ENCODE data around the gene FXYD4.

The FXYD4 gene

DNA sequence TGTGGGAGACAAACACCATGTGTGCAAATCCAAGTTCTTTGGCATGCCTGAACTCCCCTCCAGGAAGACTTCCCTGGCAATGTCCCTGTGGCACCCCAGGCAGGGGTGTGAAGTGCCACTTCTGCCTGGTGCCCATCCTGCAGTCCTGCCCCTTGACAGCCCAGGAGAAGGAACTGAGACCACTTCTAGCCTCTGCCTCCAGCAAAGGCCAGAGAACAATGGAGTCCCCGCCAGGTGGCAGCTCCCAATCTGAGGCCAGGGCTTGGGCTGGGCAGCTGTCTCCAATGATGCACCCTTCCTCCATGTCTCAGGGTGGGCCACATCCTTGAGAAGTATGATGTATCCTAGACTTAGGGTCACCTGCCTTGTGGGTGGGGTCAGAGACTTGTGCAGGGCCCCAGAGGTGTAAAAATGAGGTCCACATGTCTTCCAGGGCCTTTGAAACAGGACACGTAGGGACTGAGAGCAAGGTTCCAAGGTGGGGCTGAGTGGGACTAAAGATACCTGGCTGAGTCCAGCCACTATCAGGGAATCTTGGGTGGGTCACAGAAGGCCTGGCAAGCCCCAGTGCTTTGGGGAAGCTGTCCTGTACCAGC, 5.5 kb downstream of the FXYD4 start:
- no peak overlapping the region for H3K4me3 ChIP-seq (replicated peaks; ENCODE audit: low read depth, low read length)
- TF ChIP-seq, protein P1, sequence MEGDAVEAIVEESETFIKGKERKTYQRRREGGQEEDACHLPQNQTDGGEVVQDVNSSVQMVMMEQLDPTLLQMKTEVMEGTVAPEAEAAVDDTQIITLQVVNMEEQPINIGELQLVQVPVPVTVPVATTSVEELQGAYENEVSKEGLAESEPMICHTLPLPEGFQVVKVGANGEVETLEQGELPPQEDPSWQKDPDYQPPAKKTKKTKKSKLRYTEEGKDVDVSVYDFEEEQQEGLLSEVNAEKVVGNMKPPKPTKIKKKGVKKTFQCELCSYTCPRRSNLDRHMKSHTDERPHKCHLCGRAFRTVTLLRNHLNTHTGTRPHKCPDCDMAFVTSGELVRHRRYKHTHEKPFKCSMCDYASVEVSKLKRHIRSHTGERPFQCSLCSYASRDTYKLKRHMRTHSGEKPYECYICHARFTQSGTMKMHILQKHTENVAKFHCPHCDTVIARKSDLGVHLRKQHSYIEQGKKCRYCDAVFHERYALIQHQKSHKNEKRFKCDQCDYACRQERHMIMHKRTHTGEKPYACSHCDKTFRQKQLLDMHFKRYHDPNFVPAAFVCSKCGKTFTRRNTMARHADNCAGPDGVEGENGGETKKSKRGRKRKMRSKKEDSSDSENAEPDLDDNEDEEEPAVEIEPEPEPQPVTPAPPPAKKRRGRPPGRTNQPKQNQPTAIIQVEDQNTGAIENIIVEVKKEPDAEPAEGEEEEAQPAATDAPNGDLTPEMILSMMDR (IDR thresholded peaks at IDR 0.05; ENCODE audit: insufficient read depth, low read length, poor library complexity, severe bottlenecking) = peak; percentile 23

DNA sequence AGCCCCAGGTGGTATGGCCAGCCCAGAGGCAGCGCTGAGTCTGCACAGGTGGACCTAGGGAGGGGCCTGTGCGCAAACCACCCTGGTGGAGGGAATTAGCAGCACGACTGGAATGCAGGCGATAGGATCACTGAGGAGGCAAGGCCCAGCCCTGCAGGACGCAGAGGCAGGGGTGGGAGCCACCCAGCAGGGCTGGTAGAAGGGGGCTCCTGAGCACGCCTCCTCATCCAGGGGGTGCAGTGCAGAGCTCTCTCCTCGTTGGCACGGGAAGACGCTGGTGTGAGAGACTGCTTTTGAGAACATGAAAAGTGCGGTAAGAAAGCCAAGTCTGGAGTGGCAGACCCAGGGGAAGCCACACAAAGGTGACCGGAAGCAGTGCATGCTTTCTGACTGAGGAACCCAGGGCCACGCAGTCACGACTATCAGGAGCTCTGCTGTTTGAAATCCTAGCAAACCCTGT, 6.0 kb downstream of the FXYD4 start:
- TF ChIP-seq, protein P1 (IDR thresholded peaks at IDR 0.05; ENCODE audit: insufficient read depth, low read length, poor library complexity, severe bottlenecking) = no peak
- no peak for DNase-seq (ENCODE audit: extremely low read depth, insufficient read length)
- no peaks in the 10 kb centered on the region for H3K36me3 ChIP-seq (ENCODE audit: control insufficient read depth, insufficient read depth, low read length)

More for the DNA sequence above, 5.5 kb downstream of the FXYD4 start:
- no peak for DNase-seq (ENCODE audit: extremely low read depth, insufficient read length)
- Histone ChIP-seq H3K36me3 (ENCODE audit: control insufficient read depth, insufficient read depth, low read length) (no peaks in the 10 kb centered on the region), H3K27me3 (replicated peaks; ENCODE audit: control insufficient read depth, insufficient read depth, low read length) (no peaks in the 10 kb centered on the region; the same call in 1 of the 2 replicates)

DNA sequence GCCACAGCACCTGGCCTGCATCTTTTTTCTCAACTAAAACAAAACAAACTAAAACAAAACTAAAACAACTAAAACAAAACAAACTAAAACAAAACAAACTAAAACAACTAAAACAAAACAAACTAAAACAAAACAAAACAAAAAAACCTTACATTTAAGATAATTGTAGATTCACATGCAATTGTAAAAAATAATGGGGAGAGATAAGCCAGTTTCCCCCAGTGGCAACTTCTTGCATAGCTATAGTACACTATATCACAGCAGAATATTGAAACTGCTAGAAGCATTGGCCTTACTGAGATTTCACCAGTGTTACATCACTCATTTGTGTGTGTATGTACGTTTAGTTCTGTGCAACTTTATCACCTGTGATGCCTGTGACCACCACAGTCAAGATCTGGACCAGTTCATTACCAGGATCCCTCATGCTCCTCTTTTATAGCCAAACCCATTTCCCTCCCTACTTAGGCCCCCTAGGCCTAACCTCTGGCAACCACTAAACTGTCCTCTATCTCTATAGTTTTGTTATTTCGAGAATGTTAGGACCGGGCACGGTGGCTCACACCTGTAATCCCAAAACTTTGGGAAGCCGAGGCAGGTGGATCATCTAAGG, 9.3 kb downstream of the FXYD4 start:
- TF ChIP-seq, protein P1 (IDR thresholded peaks at IDR 0.05; ENCODE audit: insufficient read depth, low read length, poor library complexity, severe bottlenecking) = no peak
- no peaks in the 10 kb centered on the region; the same call in 1 of the 2 replicates for H3K27me3 ChIP-seq (replicated peaks; ENCODE audit: control insufficient read depth, insufficient read depth, low read length)
- H3K36me3 ChIP-seq (ENCODE audit: control insufficient read depth, insufficient read depth, low read length) = peaks cover 3% of the 10 kb centered on the region
- H3K4me3 ChIP-seq (replicated peaks; ENCODE audit: low read depth, low read length) = no peak overlapping the region
- DNase-seq (ENCODE audit: extremely low read depth, insufficient read length) = no peak

More for the DNA sequence above, 6.0 kb downstream of the FXYD4 start:
- Histone ChIP-seq H3K27me3 (replicated peaks; ENCODE audit: control insufficient read depth, insufficient read depth, low read length) (no peaks in the 10 kb centered on the region; the same call in 1 of the 2 replicates), H3K4me3 (replicated peaks; ENCODE audit: low read depth, low read length) (no peak overlapping the region)

DNA sequence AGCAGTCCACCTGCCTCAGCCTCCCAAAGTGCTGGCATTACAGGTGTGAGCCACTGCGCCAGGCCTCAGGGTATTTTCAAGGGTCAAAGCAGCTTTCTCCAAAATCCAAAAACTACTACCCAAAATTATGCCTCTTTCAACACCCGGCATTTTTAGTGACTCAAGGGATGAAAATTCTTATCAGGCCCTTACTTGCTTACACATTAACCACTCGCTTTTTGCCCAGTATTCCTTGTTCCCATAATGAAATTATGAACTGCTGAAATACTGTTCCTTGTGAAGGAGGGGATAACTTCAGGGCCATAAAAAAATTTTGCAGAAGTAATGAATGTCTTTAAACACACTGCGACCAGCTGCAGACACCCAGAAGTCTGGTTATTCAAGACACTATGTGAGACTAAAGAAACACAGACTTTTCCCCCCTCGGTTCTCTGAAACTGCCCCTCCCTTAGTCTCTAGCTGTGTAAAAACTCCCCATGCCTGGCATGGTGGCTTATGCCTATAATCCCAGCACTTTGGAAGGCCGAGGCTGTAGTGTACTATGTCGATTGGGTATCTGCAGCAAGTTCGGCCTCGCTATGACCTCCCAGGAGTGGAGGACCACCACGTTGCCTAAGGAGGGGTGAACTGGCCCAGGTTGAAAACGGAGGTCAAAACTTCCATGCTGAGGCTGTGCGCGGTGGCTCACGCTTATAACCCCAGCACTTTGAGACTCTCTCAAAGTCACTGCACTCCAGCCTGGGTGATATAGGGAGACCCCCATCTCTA, 12.0 kb downstream of the FXYD4 start:
- no peak for DNase-seq (ENCODE audit: extremely low read depth, insufficient read length)
- no peaks in the 10 kb centered on the region for H3K27me3 ChIP-seq (replicated peaks; ENCODE audit: control insufficient read depth, insufficient read depth, low read length)
- TF ChIP-seq, protein P1 (IDR thresholded peaks at IDR 0.05; ENCODE audit: insufficient read depth, low read length, poor library complexity, severe bottlenecking) = no peak
- no peak overlapping the region for H3K4me3 ChIP-seq (replicated peaks; ENCODE audit: low read depth, low read length)
- H3K36me3 ChIP-seq (ENCODE audit: control insufficient read depth, insufficient read depth, low read length) = peaks cover 16% of the 10 kb centered on the region

DNA sequence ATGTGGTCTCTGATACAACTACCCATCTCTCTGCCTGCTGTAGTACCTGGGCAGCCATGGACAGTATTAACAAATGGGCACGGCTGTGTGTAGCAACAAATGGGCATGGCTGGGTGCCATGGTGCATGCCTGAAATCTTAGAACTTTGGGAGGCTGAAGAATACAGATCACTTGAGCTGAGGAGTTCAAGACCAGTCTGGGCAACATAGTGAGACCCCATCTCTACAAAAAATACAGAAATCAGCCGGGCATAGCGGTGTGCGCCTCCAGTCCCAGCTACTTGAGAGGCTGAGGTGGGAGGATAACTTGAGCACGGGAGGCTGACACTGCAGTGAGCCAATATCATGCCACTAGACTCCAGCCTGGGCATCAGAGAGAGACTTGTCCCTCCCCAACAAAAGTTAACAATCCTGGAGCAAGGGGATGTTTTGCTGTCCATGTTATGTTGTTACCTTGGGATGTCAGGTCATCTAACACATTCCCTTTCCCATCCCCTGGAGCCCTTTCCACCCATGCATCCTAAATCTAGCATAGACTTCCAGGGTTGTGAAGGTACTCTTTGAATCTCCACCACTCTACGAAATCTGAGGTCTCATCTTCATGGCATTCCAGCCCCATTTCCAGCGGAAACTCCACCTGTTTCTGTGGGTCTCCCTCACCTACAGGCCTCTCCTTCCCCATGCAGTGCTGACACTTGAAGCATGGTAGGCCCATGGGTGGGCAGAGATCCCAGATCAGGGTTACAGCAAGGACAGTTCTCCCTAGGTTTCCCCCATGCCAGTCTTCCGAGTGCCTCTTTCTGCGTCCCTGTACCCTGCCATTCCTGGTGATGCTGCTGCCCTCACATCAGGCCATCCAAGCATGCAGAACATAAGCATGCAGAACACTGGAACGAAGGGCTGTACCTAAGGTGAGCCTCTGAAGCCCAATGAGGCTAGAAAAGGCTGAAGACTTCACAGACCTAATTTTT, 13.1 kb downstream of the FXYD4 start:
- TF ChIP-seq, protein P1 (IDR thresholded peaks at IDR 0.05; ENCODE audit: insufficient read depth, low read length, poor library complexity, severe bottlenecking) = no peak
- no peak overlapping the region for H3K4me3 ChIP-seq (replicated peaks; ENCODE audit: low read depth, low read length)
- peaks cover 20% of the 10 kb centered on the region for H3K36me3 ChIP-seq (ENCODE audit: control insufficient read depth, insufficient read depth, low read length)
- no peak for DNase-seq (ENCODE audit: extremely low read depth, insufficient read length)
- no peaks in the 10 kb centered on the region for H3K27me3 ChIP-seq (replicated peaks; ENCODE audit: control insufficient read depth, insufficient read depth, low read length)

Data from GM06990 (cell line).